ENCODE results near the gene FRRS1L. TPM values are rescaled to one million over a fixed set of nuclear protein-coding genes. Genes with fewer than 3 reads are reported as not detected.

FRRS1L gene
- 0.14 and 0.69 TPM in 2 replicates for total RNA-seq

- H3K4me3 ChIP-seq (ENCODE audit: low read depth, low read length), result no peak within 1 kb of the TSS
- TF ChIP-seq CTCF (conservative IDR thresholded peaks at IDR 0.05; ENCODE audit: low read depth, low read length), result no peak
- no peak for DNase-seq (ENCODE audit: low read depth)
Observed at GRCh38 chr9:109166771-109167601, at the start of gene FRRS1L. FRRS1L (minus strand) TSS chr9:109167249; CDS start chr9:109167138, 111 bp downstream.

GRCh38 chr9:109214414-109214813, 47.4 kb upstream of the FRRS1L start:
- TF ChIP-seq CTCF (conservative IDR thresholded peaks at IDR 0.05; ENCODE audit: low read depth, low read length), result no peak
- no peak overlapping the region for H3K4me3 ChIP-seq (ENCODE audit: low read depth, low read length)
- DNase-seq (ENCODE audit: low read depth), result no peak

GRCh38 chr9:109213285-109214121, 46.5 kb upstream of the FRRS1L start:
- no peak for TF ChIP-seq CTCF (conservative IDR thresholded peaks at IDR 0.05; ENCODE audit: low read depth, low read length)

GRCh38 chr9:109212768-109213167, 45.7 kb upstream of the FRRS1L start:
- H3K4me3 ChIP-seq (ENCODE audit: low read depth, low read length), result no peak overlapping the region
- TF ChIP-seq CTCF (conservative IDR thresholded peaks at IDR 0.05; ENCODE audit: low read depth, low read length), result no peak
- DNase-seq (ENCODE audit: low read depth), result no peak

More at GRCh38 chr9:109213285-109214121, 46.5 kb upstream of the FRRS1L start:
- no peak for DNase-seq (ENCODE audit: low read depth)
- no peak overlapping the region for H3K4me3 ChIP-seq (ENCODE audit: low read depth, low read length)

GRCh38 chr9:109206670-109207069, 39.6 kb upstream of the FRRS1L start:
- TF ChIP-seq CTCF (conservative IDR thresholded peaks at IDR 0.05; ENCODE audit: low read depth, low read length), result no peak
- H3K4me3 ChIP-seq (ENCODE audit: low read depth, low read length), result no peak overlapping the region
- no peak for DNase-seq (ENCODE audit: low read depth)

GRCh38 chr9:109205526-109205925, 38.5 kb upstream of the FRRS1L start:
- TF ChIP-seq CTCF (conservative IDR thresholded peaks at IDR 0.05; ENCODE audit: low read depth, low read length), result no peak
- no peak for DNase-seq (ENCODE audit: low read depth)
- H3K4me3 ChIP-seq (ENCODE audit: low read depth, low read length), result no peak overlapping the region
